Upper lobe of left lung (tissue), 4 donors: Measurements from ENCODE around the gene PIGBOS1.

Source experiments
- EP300 ChIP-seq, 4 donors: sonication (generic); formaldehyde crosslinking; IDR thresholded peaks; one replicate each; pipeline ENCODE4 v1.5.1; 2017; ENCODE audit warnings: antibody characterized with exemption in 4 of 4, control low read depth in 2 of 4
- POLR2A ChIP-seq, 4 donors: fragments of 450-650 bp; IDR thresholded peaks; one replicate each; pipeline ENCODE4 v1.5.1; 2016 to 2017; ENCODE audit warnings: antibody characterized with exemption in 4 of 4, mild to moderate bottlenecking in 2 of 4
- POLR2AphosphoS5 ChIP-seq, 2 donors: sonication (generic); formaldehyde crosslinking; IDR thresholded peaks; one replicate each; pipeline ENCODE4 v1.5.1; 2017; ENCODE audit warnings: antibody characterized with exemption in 2 of 2
- TF ChIP-seq, protein P1 (sequence below), 6 experiments: fragments of 450-650 bp in 4 of 6; fragments of 200-600 bp in 2 of 6; sonication (generic) in 2 of 6; IDR thresholded peaks; one replicate each; pipeline ENCODE4 v1.5.1; 2016 to 2019; ENCODE audit warnings: antibody characterized with exemption in 6 of 6

DNA sequence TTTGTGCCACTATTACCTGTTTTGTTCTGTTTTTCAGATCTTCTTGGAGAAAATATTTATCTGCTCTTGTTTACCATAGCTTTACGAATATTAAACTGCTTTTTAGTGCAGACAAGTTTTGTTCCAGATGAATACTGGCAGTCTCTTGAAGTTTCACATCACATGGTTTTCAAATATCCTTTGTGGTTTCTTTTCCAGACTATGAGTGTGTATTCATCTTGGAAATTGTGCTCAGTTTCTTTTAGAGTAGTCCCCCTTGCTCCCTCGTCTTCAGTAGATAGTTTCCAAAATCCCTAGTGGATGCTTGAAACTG lies 1.3 kb upstream of the PIGBOS1 start:
- TF ChIP-seq, protein P1, sequence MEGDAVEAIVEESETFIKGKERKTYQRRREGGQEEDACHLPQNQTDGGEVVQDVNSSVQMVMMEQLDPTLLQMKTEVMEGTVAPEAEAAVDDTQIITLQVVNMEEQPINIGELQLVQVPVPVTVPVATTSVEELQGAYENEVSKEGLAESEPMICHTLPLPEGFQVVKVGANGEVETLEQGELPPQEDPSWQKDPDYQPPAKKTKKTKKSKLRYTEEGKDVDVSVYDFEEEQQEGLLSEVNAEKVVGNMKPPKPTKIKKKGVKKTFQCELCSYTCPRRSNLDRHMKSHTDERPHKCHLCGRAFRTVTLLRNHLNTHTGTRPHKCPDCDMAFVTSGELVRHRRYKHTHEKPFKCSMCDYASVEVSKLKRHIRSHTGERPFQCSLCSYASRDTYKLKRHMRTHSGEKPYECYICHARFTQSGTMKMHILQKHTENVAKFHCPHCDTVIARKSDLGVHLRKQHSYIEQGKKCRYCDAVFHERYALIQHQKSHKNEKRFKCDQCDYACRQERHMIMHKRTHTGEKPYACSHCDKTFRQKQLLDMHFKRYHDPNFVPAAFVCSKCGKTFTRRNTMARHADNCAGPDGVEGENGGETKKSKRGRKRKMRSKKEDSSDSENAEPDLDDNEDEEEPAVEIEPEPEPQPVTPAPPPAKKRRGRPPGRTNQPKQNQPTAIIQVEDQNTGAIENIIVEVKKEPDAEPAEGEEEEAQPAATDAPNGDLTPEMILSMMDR (IDR thresholded peaks at IDR 0.05): no peak
- TF ChIP-seq POLR2A (IDR thresholded peaks at IDR 0.05) (no peak), EP300 (IDR thresholded peaks at IDR 0.05) (no peak), POLR2AphosphoS5 (IDR thresholded peaks at IDR 0.05) (no peak)
